COLO668 (cell line): Measurements from ENCODE around the gene NFIC.
"Not testable (repeated sequence)": the region's sequence is repeated elsewhere in the genome, so short reads cannot be mapped to it uniquely, and the experiment has no call there.

Source experiments
- DNase-seq: peaks from one replicate; lab custom pipeline; 2025; ENCODE audit not compliant: unreplicated experiment; lab: John Stamatoyannopoulos, UW

The NFIC gene

GRCh38 chr19:3396881-3397265 is 30.5 kb downstream of the NFIC start:
- no peak for DNase-seq

DNA sequence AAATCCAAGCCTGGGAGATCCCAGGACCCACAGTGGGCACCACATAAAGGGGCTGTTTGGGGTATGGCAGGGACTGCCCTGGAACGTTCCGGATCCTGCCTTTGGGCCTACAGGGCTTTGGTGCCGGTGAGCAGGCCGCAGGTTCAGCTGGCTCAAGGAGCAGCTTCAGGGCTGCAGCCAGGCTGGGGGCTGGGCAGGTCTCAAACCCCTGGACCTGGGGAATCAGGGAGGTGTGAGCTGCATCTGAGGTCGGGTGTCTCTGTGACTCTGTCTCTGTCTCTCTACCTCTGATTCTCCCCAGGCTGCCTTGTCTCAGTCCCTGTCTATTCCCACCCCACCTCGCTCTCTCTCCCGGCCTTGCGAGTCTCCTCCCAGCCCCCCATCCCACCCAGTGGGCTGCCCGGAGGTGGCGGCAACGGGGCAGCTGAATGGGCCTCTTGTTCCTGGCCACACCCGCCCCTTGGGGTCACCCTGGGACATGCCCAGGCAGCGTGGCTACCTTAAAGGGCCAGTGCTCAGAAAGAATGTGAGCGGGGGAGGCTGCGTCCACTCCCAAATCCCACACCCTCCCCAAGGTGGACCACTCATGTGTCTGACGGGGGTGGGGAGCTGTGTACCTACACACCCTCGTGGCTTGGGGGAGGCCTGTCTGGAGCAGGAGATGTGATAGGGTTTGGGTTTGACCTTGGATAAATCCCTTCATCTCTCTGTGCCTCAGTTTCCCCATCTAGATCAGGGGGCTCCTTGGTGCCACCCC is 31.1 kb downstream of the NFIC start:
- no peak for DNase-seq

DNA sequence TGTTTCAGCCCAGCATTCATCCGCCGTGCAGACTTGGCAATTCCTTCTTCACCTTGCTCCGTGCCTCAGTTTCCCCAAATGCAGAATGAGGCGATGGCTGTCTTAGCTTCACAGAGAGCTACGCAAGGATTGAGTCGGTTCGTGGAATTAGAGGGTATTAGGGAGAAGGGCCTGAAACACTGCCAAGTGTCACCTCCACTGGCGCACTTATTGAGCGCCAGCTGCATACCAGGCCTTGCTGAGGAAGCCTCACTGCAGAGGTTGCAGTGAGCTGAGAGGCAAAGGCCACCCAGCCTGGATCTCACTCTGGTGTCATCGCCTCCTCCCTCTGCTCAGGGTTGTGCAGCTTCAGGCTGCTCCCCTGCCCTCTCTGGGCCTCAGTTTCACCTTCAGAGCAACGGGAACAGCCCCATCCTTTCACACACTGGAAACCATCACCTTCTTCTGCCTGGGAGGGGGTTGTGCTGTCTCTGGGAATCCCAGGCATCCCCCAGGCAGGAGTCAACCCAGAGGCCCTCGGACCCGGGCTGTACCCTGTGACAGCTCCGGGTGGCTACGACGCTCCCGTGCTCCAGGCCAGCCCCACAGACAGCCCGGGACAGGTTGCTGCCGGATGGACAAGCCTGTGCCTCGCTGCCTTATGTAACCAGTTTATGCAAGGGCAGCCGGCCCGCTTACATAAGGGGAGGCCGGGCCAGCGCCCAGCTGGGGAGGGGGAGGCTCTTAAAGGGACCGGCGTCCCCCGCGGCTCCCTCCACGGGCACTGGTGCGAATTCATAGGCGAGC is 31.9 kb downstream of the NFIC start:
- DNase-seq = no peak

- no peak for DNase-seq
Measured at GRCh38 chr19:3398900-3399278, 32.5 kb downstream of the NFIC start.

DNA sequence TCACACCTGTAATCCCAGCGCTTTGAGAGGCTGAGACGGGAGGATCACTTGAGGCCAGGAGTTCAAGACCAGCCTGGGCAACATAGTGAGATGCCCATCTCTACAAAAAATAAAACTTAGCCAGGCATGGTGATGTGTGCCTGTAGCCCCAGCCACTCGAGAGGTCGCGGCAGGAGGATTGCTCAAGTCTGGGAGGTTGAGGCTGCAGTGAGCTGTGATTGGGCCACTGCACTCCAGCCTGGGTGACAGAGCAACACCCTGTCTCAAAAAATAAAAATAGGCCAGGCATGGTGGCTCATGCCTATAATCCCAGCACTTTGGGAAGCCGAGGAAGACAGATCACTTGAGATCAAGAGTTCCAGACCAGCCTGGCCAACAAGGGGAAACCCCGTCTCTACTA is 32.9 kb downstream of the NFIC start:
- DNase-seq = not testable (repeated sequence)

DNA sequence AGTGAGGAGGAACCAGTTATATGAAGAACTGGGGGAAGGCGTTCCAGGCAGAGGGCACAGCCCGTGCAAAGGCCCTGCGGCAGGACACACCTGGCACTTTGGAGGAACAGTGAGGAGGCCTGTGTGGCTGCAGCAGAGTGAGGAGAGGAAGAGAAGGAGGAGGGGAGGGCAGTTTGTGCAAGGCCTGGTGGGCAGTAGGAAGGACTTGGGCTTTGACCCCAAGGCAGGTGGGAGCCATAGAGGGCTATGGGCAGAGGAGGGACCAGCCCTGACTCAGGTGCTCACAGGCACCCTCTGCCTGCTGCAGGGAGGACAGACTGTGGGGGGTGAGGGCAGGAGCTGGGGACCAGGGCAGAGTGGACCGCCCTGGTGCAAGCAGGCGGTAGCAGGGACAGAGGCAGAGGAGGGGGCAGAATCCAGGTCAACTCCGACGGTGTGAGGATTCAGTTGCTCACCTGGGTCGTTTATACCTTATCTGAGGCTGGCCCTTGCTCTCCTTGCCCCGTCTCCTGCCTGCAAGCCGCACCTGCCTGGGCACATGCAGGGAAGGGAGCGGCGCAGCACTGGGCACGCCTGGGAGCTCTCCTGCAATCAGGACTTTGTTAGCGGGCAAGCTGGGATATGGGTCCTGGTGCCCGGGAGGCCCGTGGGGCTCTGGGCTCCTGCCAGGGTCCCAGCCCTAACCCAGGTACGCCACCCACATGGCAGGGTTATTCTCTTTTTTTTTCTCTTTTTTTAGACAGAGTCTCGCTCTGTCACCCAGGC is 34.8 kb downstream of the NFIC start:
- no peak for DNase-seq

DNA sequence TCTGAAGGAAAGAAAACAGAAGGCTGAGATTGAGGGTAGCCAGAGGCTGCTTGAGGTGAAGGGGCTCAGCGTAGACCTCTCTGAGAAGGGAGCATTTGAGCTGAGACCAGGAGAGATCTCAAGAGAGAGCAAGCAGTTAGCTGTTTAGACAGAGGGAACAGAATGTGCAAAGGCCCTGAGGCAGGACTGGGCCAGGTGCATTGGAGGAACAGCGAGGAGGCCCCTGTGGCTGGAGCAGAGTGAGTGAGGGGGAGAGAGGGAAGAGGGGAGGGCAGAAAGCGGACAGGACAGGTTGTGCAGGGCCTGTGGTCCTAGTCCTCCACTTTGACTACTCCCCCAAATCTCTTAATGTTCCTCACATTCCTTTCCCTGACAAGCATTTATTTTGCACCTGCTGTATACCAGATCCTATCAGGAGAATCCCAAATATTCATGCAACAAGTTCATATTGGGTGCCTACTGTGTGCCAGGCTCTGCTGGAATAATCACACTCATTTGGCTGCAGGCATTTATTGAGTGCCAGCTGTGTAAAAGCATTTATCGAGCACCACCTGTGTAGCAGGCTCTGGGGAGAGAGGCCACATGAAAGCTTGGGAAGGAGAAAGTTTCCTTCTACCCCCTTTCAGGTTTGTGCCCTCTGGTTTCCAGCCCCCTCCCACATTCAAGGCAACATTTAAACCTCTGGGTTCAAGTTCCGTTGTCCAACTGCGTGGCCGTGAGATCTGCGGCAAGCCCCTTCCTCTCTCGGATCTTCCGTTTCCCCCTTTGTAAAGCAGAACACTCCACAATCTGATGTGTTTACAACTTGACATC is 36.5 kb downstream of the NFIC start:
- DNase-seq = no peak

GRCh38 chr19:3403489-3404323 is 37.3 kb downstream of the NFIC start:
- no peak for DNase-seq

DNA sequence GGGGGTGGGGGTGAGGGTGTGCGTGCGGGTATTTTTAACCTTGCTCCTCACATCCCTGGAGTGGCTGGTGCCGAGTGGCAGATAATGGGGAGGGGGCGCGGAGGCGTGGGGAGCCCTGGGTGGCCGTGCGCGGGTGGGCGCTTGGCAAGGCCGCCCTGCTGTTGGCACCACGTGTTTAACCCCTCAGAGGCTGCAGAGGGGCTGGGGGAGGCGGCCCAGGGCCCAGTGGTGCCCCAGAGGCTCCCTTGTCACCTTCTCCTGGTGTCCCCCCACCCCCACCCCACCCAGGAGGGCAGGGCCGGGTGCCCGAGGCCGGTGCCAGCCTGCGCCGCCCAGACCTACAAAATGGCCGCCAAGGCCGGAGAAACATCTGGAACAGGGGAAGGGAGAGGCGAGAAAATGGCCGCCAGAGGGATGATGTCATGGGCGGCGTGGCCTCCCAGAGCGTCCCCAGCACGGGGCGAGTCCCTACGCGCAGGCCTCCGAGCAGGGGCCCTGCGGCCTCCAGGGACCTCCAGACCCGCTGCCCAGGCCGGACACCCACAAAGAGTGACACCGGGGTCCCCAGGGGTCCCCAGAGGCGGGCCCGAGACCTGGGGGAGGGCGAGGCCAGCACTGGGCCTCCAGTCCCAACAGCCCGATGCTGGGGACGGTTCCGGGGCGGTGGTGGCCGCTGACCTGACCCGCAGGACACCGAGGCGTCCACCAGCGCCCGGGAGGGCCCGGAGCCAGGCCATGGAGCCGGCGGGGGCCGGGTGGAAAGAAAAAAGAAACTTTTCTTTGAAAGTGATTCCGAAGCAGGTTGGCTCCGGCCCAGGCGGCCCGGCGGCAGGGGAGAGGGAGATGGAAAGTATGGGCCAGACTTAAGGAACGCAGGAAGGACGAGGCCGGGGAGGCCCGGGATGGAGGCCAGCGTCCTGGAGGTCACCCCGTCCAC is 38.2 kb downstream of the NFIC start:
- no peak for DNase-seq

DNA sequence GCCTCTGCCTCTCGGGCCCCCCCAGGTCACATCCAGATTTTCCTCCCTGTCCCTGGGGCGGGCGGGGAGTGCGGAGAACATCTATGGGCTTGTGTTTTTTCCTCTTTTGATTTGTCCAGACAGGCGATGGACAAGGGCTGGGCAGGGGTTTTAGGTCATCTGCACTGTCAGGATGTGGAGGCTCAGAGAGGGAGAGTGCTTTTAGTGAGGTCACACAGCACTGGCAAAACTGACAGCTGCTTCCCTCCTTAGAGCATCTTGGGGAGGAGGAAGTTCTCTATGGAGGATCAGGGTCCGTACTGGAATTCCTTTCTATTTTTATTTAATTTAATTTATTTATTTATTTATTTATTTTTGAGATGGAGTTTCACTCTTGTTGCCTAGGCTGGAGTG is 38.9 kb downstream of the NFIC start:
- no peak for DNase-seq

- no peak for DNase-seq
Measured at GRCh38 chr19:3406571-3407111, 40.3 kb downstream of the NFIC start.

- DNase-seq = no peak
Measured at GRCh38 chr19:3407556-3408516, 41.5 kb downstream of the NFIC start.

DNA sequence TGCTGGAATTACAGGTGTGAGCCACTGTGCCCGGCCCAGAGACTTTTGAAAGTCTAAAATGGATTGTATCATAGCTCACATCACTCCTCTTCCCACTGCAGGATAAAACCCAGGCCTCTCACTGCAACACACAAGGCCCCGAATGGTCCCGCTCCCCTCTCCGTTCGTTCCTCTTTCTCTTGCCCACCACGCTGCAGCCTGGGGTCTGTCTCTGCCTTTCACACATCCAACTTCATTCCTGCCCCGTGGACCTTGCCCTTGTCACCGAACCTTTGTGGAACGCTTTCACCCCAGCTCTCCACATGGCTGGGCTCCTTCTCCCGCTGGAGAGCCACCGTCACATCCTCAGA is 42.6 kb downstream of the NFIC start:
- no peak for DNase-seq

DNA sequence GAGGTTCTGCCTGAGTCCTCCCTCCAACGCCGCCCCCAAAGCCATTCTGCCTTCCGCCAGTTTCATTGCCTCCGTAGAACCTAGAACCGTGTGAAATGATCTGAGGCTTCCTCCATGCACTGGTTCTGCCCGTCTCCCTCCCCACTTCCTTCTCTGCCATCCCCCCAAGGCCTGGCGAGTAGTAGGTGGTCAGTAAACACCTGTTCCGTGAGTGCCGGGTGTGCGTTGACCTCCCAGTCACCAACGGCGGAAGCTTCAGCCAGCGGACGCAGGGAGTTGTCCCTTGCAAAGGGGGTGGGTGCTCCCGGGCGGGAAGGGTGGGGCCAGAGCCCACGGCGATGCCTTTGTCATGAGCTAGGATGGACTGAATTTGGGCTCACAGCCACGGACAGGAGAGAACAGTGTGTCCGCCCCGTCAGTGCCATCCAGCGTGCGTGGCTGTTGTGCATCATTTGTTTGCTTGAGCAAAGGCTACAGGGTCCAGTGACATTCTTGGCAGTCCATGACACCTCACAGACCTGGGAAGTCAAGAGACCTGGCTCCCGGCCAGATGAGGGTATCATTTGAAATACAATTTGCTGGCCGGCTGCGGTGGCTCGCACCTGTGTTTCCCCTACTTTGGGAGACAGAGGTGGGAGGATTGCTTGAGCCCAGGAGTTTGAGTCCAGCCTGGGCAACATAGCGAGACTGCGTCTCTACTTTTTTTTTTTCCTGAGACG is 43.1 kb downstream of the NFIC start:
- DNase-seq = peak; percentile 40

- DNase-seq = no peak
Measured at GRCh38 chr19:3411636-3412035, 45.3 kb downstream of the NFIC start.

DNA sequence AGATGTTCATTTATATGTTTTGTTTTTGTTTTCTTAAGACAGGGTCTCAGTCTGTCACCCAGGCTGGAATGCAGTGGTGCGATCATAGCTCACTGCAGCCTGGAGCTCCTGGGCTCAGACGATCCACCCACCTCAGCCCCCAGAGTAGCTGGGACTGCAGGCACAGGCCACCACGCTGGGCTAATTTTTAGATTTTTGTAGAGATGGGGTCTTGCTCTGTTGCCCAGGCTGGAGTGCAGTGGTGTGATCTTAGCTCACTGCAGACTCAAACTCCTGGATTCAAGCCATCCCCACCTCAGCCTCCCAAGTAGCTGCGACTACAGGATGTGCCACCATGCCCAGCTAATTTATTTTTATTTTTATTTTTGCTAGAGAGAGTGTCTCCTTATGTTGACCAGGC is 45.7 kb downstream of the NFIC start:
- DNase-seq = no peak

GRCh38 chr19:3413796-3414327 is 47.5 kb downstream of the NFIC start:
- no peak for DNase-seq
